K562 (cell line): ENCODE results near the gene PLPP6. TPM values are rescaled to one million over a fixed set of nuclear protein-coding genes. Genes with fewer than 3 reads are reported as not detected.

Experiments
- ATAC-seq: fragments of 200-7000 bp; cut with Tn5 transposase; 3 replicates; pipeline ENCODE4 v1.9.1; 2020; ENCODE audit warnings: moderate library complexity
- BruUV-seq: library from RNA; stranded (reverse); fragments of 400-500 nt; replicated peaks from 2 replicates; lab custom pipeline; 2021; lab: Mats Ljungman, UMichigan
- CTCF ChIA-PET: fragments of 300-600 bp; formaldehyde crosslinking; extraction: SDS; loops from one replicate; lab custom pipeline; 2021; ENCODE audit warnings: low intra/inter-chr PET ratio; lab: Yijun Ruan, JAX
- POLR2A ChIA-PET: fragments of 300-600, 350-650 bp; sonication (Branson Sonifier 250); formaldehyde crosslinking; extraction: SDS; loops from one replicate; lab custom pipeline; 2021; ENCODE audit warnings: antibody characterized with exemption, inconsistent platforms; lab: Yijun Ruan, JAX
- DNase-seq, 4 experiments: peaks; one replicate each; pipeline versions ENCODE4 v3.0.0 to v3.0.0-alpha.2; 2011 to 2018; ENCODE audit warnings: low spot score in 3 of 4, mixed read lengths in 3 of 4; ENCODE audit errors: extremely low read depth in 1 of 4
- FAIRE-seq: peaks from 2 replicates; lab custom pipeline; 2011; peaks lifted over from hg19 to GRCh38; lab: Jason Lieb, UNC
- H2AFZ ChIP-seq: 2 replicates; pipeline ENCODE4 v1.6.0; 2011; ENCODE audit warnings: low read depth, low read length, control low read depth, inconsistent platforms
- H3K27ac ChIP-seq: fragments of 200-600 bp; 3 replicates; pipeline ENCODE4 v1.8.0; 2011; ENCODE audit warnings: low read depth, mild to moderate bottlenecking, control low read depth, inconsistent platforms, low read length, moderate library complexity, mixed read lengths; ENCODE audit errors: extremely low read depth
- H3K27me3 ChIP-seq, 2 experiments: fragments of 300-600 bp in 1 of 2; 2 replicates in 1 of 2; 3 replicates in 1 of 2; pipeline versions ENCODE4 v1.6.0 to v1.8.0; 2011; ENCODE audit warnings: inconsistent platforms in 2 of 2, low read length in 2 of 2, mild to moderate bottlenecking in 1 of 2, mixed read lengths in 1 of 2, moderate library complexity in 1 of 2; ENCODE audit not compliant: control insufficient read depth in 2 of 2, insufficient read depth in 2 of 2
- H3K36me3 ChIP-seq: fragments of 300-600 bp; 3 replicates; pipeline ENCODE4 v1.8.0; 2011; ENCODE audit warnings: mild to moderate bottlenecking, low read length, inconsistent platforms; ENCODE audit not compliant: control insufficient read depth, insufficient read depth
- H3K4me1 ChIP-seq, 2 experiments: fragments of 200-600 bp in 1 of 2; replicated peaks in 1 of 2; 2 replicates in 1 of 2; 3 replicates in 1 of 2; pipeline versions ENCODE4 v1.5.1 to v1.8.0; 2011; ENCODE audit warnings: inconsistent platforms in 2 of 2, low read length in 2 of 2, mild to moderate bottlenecking in 1 of 2, mixed read lengths in 1 of 2, moderate library complexity in 1 of 2; ENCODE audit not compliant: control insufficient read depth in 2 of 2, insufficient read depth in 2 of 2
- H3K4me2 ChIP-seq: 2 replicates; pipeline ENCODE4 v1.6.1; 2011; ENCODE audit warnings: low read length, control low read depth, inconsistent platforms, mixed read lengths; ENCODE audit not compliant: insufficient read depth
- H3K4me3 ChIP-seq: fragments of 200-600 bp; sonication (generic), shearing (Covaris generic); 2 replicates; pipeline ENCODE4 v1.5.1; 2016; ENCODE audit warnings: control low read depth, inconsistent platforms
- H3K79me2 ChIP-seq: fragments of 200-600 bp; 3 replicates; pipeline ENCODE4 v1.8.0; 2011; ENCODE audit warnings: low read length, inconsistent platforms; ENCODE audit not compliant: control insufficient read depth, insufficient read depth
- H3K9ac ChIP-seq, 2 experiments: 2 replicates each; pipeline versions ENCODE4 v1.6.0 to v1.6.1; 2011; ENCODE audit warnings: low read depth in 2 of 2, low read length in 2 of 2, control low read depth in 1 of 2, inconsistent platforms in 1 of 2, mild to moderate bottlenecking in 1 of 2, mixed read lengths in 1 of 2; ENCODE audit not compliant: insufficient read depth in 1 of 2
- H3K9me1 ChIP-seq: one replicate; pipeline ENCODE4 v1.6.0; 2011; ENCODE audit warnings: inconsistent platforms, mild to moderate bottlenecking, low read length, moderate library complexity; ENCODE audit not compliant: control insufficient read depth, insufficient read depth
- H3K9me3 ChIP-seq: replicated peaks from 2 replicates; pipeline ENCODE4 v1.5.1; 2011; ENCODE audit warnings: low read depth, low read length, inconsistent platforms; ENCODE audit not compliant: control insufficient read depth, insufficient read depth
- H4K20me1 ChIP-seq: replicated peaks from 2 replicates; pipeline ENCODE4 v1.6.1; 2011; ENCODE audit warnings: low read length, inconsistent platforms, mixed read lengths; ENCODE audit not compliant: control insufficient read depth, insufficient read depth
- L3MBTL2 ChIP-seq: fragments of 450-650 bp; IDR thresholded peaks from 2 replicates; pipeline ENCODE4 v1.6.1; 2016; ENCODE audit warnings: mild to moderate bottlenecking, moderate library complexity
- PKNOX1 ChIP-seq: fragments of 450-650 bp; IDR thresholded peaks from 2 replicates; pipeline ENCODE4 v1.6.1; 2016
- ZFX ChIP-seq: sonication (generic); formaldehyde crosslinking; IDR thresholded peaks from 2 replicates; pipeline ENCODE4 v1.8.0; 2022; ENCODE audit warnings: mild to moderate bottlenecking, missing genetic modification reagents, moderate library complexity
- ZZZ3 ChIP-seq: fragments of 450-650 bp; IDR thresholded peaks from 2 replicates; pipeline ENCODE4 v1.6.1; 2016; ENCODE audit warnings: antibody characterized with exemption, mild to moderate bottlenecking, moderate library complexity
- WGBS: fragments of 100-300 bp; shearing (Covaris generic); methylation state at CpG from one replicate; pipeline ENCODE4 v1.1.6; 2016; ENCODE audit warnings: low coverage, mixed read lengths; ENCODE audit not compliant: insufficient coverage; ENCODE audit errors: missing lambda C conversion rate; 5-methylcytosine and 5-hydroxymethylcytosine counted together
- in situ Hi-C: fragments of 300-500 bp; cut with MboI; formaldehyde crosslinking; loops from 4 replicates; pipeline ENCODE4 v1.15.0; 2018; ENCODE audit warnings: inconsistent platforms, mixed read lengths
- intact Hi-C: fragments of 100-400 bp; cut with micrococcal nuclease; formaldehyde crosslinking; loops from 2 replicates; pipeline ENCODE4 v1.14.2; 2022
- polyA plus RNA-seq, 8 experiments: library from polyadenylated mRNA; depleted of rRNA in 4 of 8; stranded (reverse) in 5 of 8; unstranded in 3 of 8; fragments of >200 nt; fragmentation: Nextera tagmentation in 2 of 8; fragmentation: Illumina TruSeq in 1 of 8; extraction: Ambion mirVana in 2 of 8; extraction: Trizol in 1 of 8; gene quantifications; 2 replicates each; pipeline versions ENCODE4 v1.2.1 to v1.2.3, GENCODE V29; 2011 to 2014; ENCODE audit warnings: inconsistent platforms in 1 of 8, missing spikeins in 1 of 8
- total RNA-seq, 7 experiments: library from RNA; depleted of rRNA in 6 of 7; stranded (reverse); fragments of >200 nt in 6 of 7; fragmentation: Illumina TruSeq in 2 of 7; extraction: Trizol in 2 of 7; gene quantifications; 2 replicates each; pipeline versions ENCODE4 v1.2.1 to v1.2.3, GENCODE V29; 2011 to 2021; ENCODE audit warnings: low replicate concordance in 1 of 7

PLPP6 gene
- total and polyA plus RNA-seq, 9 of the 15 experiments (the other 6 are each of a cell fraction or from before 2014, with no cell fraction given), result 1.9 to 8.9 (median 5.6) TPM

- DNase-seq (no peak), FAIRE-seq (peak; percentile 61), ATAC-seq (no peak)
- Histone ChIP-seq H3K27me3 (no peaks in the 10 kb centered on the region), H3K9me1 (no peaks in the 10 kb centered on the region), H3K36me3 (no peaks in the 10 kb centered on the region), H3K4me2 (no peak overlapping the region), H3K4me3 (no peak overlapping the region), H4K20me1 (no peaks in the 10 kb centered on the region), H3K4me1 (peaks cover 0 to 17% of the 10 kb centered on the region in 2 experiments; a peak in 4 of 5 replicates), H3K27ac (no peak overlapping the region), H3K9ac (peak overlapping the region in 1 of 2 experiments; percentile 97; a peak in 1 of 4 replicates), H3K9me3 (no peaks in the 10 kb centered on the region), H3K79me2 (peaks cover 27% of the 10 kb centered on the region), H2AFZ (peak overlapping the region; percentile 86; the same call in 1 of the 2 replicates)
- POLR2A ChIA-PET, result interaction anchor here (0.9 kb wide), 1 partner anchor 15 kb away, joined by 3 read pairs; the partner anchor contains the start of gene PLPP6
- intact Hi-C loops (loop anchor here (5.0 kb wide), 1 partner anchor 65 kb away; the partner anchor contains the start of gene AK3), in situ Hi-C loops (no loop called here)
- CTCF ChIA-PET, result no interaction called here
- WGBS, result 89% methylated on average over 2 of the region's 3 CpGs
- no peak for TF ChIP-seq L3MBTL2
- peak; percentile 93 for TF ChIP-seq PKNOX1
- no peak for TF ChIP-seq ZZZ3
- no peak for TF ChIP-seq ZFX (CRISPR knock-in tag)
- BruUV-seq, result no TSS peak
Observed at GRCh38 chr9:4677392-4677791, 15.3 kb downstream of the PLPP6 start.
